Motor neuron (in vitro differentiated cells): ENCODE measurements around the gene KRT16. TPM values are rescaled to one million over a fixed set of nuclear protein-coding genes. Genes with fewer than 3 reads are reported as not detected.
"Not testable (repeated sequence)": the region's sequence is repeated elsewhere in the genome, so short reads cannot be mapped to it uniquely, and the experiment has no call there.

Experiments used
- ATAC-seq, 8 experiments: fragments of 200-7000 bp; cut with Tn5 transposase; replicated peaks in 6 of 8; 2 replicates each; pipeline ENCODE4 v1.8.0; 2021; ENCODE audit warnings: mild to moderate bottlenecking in 8 of 8, moderate library complexity in 8 of 8
- H3K27ac ChIP-seq, 2 donors: fragments of 250-450 bp; sonication (Bioruptor Pico); 2 replicates each; pipeline ENCODE4 v1.9.0; 2021; ENCODE audit warnings: antibody characterized with exemption in 2 of 2, mild to moderate bottlenecking in 2 of 2, moderate library complexity in 1 of 2
- H3K4me1 ChIP-seq, 2 donors: fragments of 250-450 bp; sonication (Bioruptor Pico); replicated peaks in 1 of 2; 2 replicates each; pipeline ENCODE4 v1.6.1; 2021; ENCODE audit warnings: antibody characterized with exemption in 2 of 2, mild to moderate bottlenecking in 2 of 2, moderate library complexity in 1 of 2
- H3K4me3 ChIP-seq, 5 donors: fragments of 250-450 bp; sonication (Bioruptor Pico); 2 replicates each; pipeline ENCODE4 v1.9.0; 2021; ENCODE audit warnings: antibody characterized with exemption in 5 of 5, mild to moderate bottlenecking in 5 of 5, moderate library complexity in 4 of 5
- WGBS, 10 experiments: fragments of 450-650 bp; shearing (Covaris generic); methylation state at CpG; one replicate each; pipeline ENCODE4 v1.0.0; 2022; 5-methylcytosine and 5-hydroxymethylcytosine counted together
- in situ Hi-C, 9 experiments: fragments of 400-800 bp; cut with MboI; loops; one replicate each; pipeline ENCODE4 v1.15.0; 2021; ENCODE audit warnings: low sequenced_read_pairs in 9 of 9, low pct_unique_long_range_greater_than_20kb in 2 of 9; ENCODE audit not compliant: unreplicated experiment in 9 of 9
- total RNA-seq, 8 experiments: library from RNA; unstranded; fragments of 300-600 nt; gene quantifications; 2 replicates each; pipeline versions ENCODE4 v1.2.3 to v1.2.4, GENCODE V29; 2022

KRT16 gene
- total RNA-seq, 8 experiments from 2014 or later, result 1.0 to 26.9 (median 4.5) TPM; not detected in 4

DNA sequence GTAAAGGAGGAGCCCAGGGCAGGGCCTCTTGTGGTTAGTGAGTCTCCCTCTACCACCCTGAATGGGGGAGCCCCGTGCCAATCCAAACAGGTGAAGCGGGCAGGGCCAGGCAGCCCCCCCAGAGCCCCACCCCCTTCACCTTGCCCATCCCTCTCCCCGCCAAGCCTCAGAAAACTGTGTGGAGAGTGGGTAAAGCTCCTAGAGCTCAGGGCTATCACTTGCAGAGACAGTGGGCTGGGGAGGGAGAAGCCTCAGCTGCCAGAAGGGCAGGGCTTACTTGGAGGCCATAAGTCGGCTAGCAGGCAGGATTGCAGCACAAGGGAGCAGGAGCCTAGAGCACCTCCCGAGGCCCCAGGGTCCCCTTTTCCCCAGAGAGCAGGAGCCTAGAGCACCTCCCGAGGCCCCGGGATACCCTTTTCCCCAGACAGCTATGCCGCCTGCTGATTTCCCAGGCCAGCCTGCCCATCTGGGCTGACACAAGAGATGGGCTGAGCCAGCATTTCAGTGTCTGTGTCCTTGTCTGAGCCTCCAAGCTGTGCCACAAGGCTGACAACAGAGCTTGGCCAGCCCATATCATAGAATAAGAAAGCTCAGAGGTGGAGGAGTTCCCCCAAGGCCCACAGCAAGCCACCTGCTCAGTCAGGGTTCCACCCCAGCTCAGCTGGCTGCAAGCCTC, 19.1 kb downstream of the KRT16 start:
- 20% methylated on average over 1 of the region's 8 CpGs; no CpG with 5 or more reads in 9 of the 10 experiments for WGBS, 10 experiments
- in situ Hi-C loops, result no loop called here
- Histone ChIP-seq H3K27ac (no peak overlapping the region), H3K4me1 (peaks cover 3 to 8% of the 10 kb centered on the region in 2 donors), H3K4me3 (no peak overlapping the region)
- peak in 4 of 8 experiments; percentile 39 to 77 (median 54) for ATAC-seq

DNA sequence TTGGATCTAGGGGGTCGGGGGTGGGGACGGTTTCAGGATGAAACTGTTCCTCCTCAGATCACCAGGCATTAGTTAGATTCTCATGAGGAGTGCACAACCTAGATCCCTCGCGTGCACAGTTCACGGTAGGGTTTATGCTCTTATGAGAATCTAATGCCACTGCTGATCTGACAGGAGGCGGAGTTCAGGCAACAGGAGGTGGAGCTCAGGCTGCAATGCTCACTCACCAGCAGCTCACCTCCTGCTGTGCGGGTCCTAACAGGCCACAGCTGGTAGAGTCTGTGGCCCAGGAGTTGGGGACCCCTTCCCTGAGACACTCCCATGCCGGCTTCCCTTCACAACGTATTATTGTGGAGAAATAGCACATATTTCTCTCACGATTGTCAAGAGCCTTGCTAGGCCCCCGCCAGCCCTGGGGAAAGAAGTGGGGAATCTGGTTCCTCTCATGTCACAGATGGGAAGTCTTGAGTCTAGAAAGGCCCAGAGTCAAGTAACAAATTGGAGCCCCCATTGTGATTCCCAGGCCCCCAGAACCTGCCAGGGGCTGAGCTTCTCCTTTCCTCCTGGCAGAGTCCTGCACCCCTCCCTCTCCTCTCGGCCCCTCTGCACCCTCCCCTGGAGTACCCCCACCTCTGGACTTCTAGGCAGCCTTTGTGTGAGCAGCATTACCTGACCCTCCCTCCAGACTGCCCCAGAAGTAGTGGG, 19.8 kb downstream of the KRT16 start:
- no peak overlapping the region for H3K27ac ChIP-seq
- peak in 3 of 8 experiments; percentile 38 to 72 (median 72) for ATAC-seq
- H3K4me1 ChIP-seq, result peaks cover 3 to 8% of the 10 kb centered on the region in 2 donors
- no peak overlapping the region for H3K4me3 ChIP-seq
- in situ Hi-C loops, result no loop called here
- 20 to 88% (median 65%) methylated on average over 1 to 7 of the region's 12 CpGs; no CpG with 5 or more reads in 4 of the 10 experiments for WGBS, 10 experiments

DNA sequence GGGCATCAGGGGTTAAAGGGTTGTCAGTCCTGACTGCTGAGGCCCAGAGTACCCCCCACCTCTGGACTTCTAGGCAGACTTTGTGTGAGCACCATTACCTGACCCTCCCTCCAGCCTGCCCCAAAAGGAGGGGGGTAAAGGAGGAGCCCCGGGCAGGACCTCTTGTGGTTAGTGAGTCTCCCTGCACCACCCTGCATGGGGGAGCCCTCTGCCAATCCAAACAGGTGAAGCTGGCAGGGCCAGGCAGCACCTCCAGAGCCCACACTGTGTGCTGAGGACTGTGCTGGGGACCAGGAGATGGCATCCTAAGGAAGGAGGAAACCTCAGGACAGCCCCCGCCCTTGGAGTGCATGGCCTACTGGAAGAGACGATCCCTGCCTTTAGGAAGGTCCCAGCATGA, 23.3 kb downstream of the KRT16 start:
- no peak for ATAC-seq
- no peak overlapping the region for H3K4me3 ChIP-seq
- H3K27ac ChIP-seq, result no peak overlapping the region
- H3K4me1 ChIP-seq, result peaks cover 3 to 8% of the 10 kb centered on the region in 2 donors
- WGBS, 10 experiments, result 57 to 59% methylated on average over 2 to 3 of the region's 3 CpGs; no CpG with 5 or more reads in 8 of the 10 experiments
- in situ Hi-C loops, result no loop called here

DNA sequence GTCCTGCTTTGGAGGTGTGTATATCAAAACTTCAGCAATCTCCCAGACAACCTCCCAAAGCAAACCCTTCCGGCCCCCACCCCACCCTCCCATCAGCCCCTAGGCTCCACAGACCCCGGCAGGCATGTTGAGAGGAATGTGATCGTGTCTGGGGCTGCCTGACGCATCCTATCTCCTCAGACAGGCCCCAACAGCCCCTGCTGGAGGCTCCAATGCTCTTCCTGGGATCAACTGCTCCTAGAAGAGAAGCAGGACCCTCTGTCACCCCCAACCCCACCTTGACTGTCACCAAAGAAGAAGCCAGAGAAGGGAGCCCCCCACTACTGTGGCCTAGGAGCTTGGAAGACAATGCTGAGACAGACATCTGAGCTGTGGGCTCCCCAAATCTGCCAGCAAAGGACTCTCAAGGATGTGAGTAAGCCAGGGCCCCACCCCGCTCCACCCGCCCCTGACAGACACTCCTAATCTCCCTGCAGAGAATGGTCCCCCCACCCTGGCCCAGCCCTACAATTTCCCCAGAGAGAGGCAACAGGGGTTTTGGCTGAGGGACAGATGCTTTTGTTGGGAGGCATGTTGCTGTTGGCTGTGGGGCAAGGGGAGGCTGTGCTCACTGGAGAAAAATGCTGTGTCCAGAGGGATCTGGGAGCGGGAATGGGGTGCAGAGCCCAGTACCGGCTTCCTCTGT, 24.3 kb downstream of the KRT16 start:
- in situ Hi-C loops, result no loop called here
- H3K4me3 ChIP-seq, result no peak overlapping the region
- peak in 2 of 8 experiments; percentile 38 to 45 for ATAC-seq
- H3K4me1 ChIP-seq, result peaks cover 3 to 8% of the 10 kb centered on the region in 2 donors
- WGBS, 10 experiments, result no CpG with 5 or more reads among the region's 8 CpGs
- H3K27ac ChIP-seq, result no peak overlapping the region

DNA sequence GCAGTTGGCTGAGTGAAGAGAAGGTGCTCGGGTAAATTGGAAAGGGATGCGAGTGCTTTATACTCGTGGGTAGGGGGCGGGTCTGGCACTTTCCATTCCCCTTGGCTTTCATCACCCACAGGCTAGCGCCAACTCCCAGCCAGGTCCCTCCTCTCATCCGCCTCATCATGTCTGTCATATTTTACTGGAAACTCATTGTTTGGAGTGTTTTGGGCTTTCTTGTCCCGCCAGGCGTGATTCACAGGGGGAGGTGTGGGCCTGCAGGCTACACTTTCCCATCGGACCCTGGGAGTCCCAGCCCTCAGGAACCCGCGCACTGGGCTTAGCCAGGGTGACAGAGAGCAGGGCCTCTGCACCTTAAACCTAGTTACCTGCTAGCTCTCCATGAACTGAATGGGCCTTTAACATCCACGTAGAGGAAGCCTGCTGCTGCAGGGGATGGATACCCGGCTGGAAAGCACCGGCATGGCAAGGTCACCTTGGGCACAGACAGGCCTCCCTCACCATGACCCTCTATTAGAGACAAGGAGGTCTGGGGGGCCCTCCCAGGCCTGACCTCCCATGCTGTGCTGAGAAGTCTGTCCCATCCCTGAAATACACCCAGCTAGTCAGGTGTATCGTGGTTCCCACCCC, 25.6 kb downstream of the KRT16 start, which contains the start of gene KRT14:
TSS of gene KRT14 (minus strand) at position 33 of the 633 bp plus-strand sequence. CDS start 61 bp downstream, outside the sequence.
- ATAC-seq, result no peak
- in situ Hi-C loops, result no loop called here
- WGBS, 10 experiments, result 58 to 92% (median 80%) methylated on average over 1 to 5 of the region's 15 CpGs; no CpG with 5 or more reads in 3 of the 10 experiments

DNA sequence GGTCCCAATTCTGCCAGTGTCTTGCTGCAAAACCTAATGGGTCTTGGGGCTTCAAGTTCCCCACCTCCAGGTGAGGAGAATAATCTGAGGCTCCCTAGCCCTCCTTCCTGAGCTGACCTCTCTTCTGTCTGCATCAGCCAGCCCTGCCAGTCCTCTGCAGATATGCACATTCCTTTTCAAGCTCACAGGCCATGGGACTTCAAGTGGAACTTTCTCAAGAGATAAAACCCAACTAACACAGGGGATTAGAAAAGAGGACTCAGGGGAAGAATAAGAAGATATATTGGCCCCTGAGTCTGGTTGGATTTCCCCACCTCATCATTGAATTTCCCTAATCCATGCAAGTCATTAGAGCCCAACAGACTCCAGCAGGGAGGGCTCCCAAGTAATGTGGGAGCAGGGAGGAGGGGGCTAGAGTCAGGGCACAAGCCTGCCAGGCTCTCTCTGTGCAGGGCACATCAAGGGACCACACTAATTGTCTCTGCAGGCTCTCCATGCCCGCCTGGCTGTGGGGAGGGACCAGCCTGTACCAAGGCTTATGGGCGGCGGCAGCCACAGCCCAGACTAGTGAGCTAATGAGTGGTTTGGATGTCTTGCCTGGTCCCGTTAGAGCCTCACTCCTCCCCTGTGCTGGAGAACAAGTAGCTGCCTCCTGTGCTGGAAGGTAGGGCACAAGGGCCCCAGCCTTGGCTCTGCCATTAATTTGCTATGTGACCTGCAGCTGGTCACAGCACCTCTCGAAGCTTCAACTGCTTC, 27.1 kb downstream of the KRT16 start:
- Histone ChIP-seq H3K4me1 (no peaks in the 10 kb centered on the region), H3K4me3 (no peak overlapping the region), H3K27ac (no peak overlapping the region)
- WGBS, 10 experiments, result 65 to 100% (median 100%) methylated on average over 1 to 2 of the region's 5 CpGs; no CpG with 5 or more reads in 7 of the 10 experiments
- ATAC-seq, result peak in 3 of 8 experiments; percentile 59 to 64 (median 60)
- in situ Hi-C loops, result no loop called here

More for the DNA sequence above, 25.6 kb downstream of the KRT16 start, which contains the start of gene KRT14:
- H3K4me1 ChIP-seq, result no peaks in the 10 kb centered on the region
- H3K4me3 ChIP-seq, result no peak within 1 kb of the TSS
- H3K27ac ChIP-seq, result no peak within 1 kb of the TSS

DNA sequence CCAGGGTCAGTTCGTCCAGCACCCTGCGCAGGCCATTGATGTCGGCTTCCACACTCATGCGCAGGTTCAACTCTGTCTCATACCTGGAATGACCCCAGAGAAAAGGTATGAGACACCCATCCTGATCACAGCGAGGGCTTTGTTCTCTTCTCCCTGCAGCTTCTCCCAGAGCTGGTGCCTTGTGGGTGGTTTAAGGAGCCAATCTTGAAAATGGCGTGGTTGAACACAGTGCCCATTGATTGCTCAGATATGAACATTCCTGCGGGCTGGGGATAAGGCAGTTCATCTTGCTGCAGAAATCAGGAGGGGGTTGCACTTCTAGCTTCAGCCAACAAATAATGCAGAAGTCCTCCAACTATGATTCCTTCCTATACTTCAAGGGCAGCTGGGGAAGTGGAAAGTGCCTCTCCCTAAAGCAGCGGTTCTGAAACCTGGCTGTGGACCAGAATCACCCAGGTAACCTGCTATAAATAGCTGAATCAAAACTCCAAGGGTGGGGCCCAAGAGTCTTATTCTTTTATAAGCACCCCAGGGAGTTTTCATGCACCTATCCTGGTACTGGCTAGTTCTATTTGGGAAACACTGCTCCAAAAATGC, 28.1 kb downstream of the KRT16 start:
- in situ Hi-C loops, result not testable (repeated sequence)

DNA sequence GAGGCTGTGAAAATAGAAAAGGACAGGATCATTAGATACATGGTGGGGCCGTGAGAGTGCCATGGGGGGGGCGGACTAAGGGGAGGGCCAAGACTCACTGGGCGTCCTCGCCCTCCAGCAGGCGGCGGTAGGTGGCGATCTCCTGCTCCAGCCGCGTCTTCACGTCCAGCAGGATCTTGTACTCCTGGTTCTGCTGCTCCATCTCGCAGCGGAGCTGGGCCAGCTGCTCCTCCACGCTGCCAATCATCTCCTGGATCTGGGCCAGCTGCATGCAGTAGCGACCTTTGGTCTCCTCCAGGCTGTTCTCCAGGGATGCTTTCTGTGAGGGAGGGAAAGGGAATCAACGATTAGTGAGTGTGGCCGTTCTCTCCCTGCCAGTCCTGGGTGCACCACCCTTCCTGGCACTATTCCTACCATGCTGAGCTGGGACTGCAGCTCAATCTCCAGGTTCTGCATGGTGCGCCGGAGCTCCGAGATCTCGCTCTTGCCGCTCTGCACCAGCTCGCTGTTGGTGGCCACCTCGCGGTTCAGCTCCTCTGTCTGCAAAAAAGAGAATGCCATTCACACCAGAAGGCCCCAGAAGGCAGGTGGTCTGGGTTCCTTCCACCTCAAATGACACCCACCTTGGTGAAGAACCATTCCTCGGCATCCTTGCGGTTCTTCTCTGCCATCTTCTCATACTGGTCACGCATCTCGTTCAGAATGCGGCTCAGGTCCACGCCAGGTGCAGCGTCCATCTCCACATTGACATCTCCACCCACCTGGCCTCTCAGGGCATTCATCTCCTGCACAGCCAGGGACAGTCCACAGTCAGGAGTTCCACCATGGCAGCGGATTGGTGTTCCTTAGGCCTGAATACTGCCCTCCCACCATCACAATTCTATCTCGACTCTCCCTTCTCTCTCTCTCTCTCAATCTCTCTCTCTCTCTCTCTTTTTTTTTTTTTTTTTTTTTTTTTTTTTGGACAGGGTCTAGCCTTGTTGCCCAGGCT, 29.1 kb downstream of the KRT16 start:
- in situ Hi-C loops, result no loop called here
- no peak overlapping the region for H3K4me3 ChIP-seq
- 47 to 98% (median 80%) methylated on average over 2 to 14 of the region's 33 CpGs; no CpG with 5 or more reads in 1 of the 10 experiments for WGBS, 10 experiments
- no peak overlapping the region for H3K27ac ChIP-seq
- ATAC-seq, result no peak
- H3K4me1 ChIP-seq, result peaks cover 0 to 6% of the 10 kb centered on the region in 2 donors

More for the DNA sequence above, 28.1 kb downstream of the KRT16 start:
- 14 to 89% (median 80%) methylated on average over 1 to 7 of the region's 8 CpGs; no CpG with 5 or more reads in 1 of the 10 experiments for WGBS, 10 experiments
- H3K4me1 ChIP-seq, H3K4me3 ChIP-seq, H3K27ac ChIP-seq, ATAC-seq: not testable (repeated sequence)

DNA sequence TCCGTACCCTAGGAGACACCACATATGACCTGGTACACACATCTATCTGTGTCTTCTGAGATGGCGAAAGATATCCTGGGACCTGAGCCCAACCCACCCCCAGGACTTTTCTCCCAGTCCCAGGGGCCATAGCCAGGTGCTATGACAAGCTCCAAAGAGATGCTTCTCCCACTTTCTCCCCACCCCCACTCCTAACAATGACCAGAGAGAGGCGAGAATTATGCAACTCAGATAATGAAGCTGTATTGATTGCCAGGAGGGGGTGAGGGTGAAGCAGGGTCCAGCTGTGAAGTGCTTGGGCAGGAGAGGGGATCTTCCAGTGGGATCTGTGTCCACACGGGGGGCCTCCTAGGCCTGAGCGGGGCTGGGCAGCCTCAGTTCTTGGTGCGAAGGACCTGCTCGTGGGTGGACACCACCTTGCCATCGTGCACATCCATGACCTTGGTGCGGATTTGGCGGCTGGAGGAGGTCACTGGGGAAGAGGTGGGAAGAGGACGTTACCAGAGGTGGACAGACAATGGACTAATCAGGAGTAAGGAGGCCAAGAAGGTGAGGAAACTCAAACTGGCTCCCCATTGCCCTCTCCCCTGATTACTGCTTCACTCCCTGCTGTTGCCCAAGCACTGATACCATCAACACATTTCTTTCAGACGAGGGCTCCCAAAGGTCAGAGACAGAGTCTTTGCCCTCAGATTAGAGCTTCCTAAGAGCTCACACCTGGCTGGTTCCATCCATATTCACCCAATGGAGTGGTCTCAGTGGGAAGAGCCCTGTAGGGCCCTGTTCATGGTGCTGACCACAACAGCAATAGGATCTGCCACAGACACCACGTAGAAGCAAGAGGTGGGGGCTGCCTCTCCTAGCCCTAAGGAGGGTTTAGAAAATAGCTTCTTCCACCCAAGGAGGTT, 30.3 kb downstream of the KRT16 start:
- H3K4me3 ChIP-seq, H3K27ac ChIP-seq, H3K4me1 ChIP-seq, ATAC-seq, in situ Hi-C loops: not testable (repeated sequence)
- 30 to 100% (median 65%) methylated on average over 1 to 2 of the region's 13 CpGs; no CpG with 5 or more reads in 4 of the 10 experiments for WGBS, 10 experiments

DNA sequence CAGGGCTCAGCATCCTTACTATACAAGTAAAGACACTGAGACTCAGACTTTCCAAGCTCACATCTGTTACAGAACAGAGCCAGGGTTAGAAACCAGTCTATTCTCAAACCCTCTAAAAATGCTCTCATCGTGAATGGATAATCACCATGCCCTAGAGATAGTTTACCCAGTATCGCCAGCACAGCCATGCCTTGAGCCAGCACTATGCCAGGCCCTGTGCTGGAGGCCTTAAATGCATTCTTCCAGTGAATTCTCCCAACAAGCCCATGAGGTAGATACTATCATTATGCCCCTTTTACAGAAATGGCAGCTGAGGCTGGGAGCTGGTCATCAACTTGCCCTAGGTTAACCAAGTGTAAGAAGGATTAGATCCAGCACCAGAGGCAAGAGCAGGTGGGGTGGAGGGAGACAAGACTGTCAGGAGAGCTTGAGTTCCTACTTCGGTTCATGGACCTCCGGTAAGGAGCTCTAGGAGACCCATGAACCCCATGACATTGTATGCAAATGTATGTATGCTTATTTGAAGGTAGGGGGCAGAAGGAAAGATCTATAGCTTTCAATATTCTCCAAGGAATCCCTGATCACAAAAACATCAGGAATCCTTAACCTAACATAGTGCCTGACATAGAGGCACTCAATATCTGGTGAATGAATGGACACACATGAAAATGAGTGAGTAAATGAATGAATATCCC, 31.1 kb downstream of the KRT16 start:
- Histone ChIP-seq H3K4me3 (no peak overlapping the region), H3K27ac (no peak overlapping the region), H3K4me1 (peaks cover 0 to 6% of the 10 kb centered on the region in 2 donors)
- in situ Hi-C loops, result no loop called here
- ATAC-seq, result no peak
- WGBS, 10 experiments, result 40 to 100% (median 94%) methylated on average over 1 to 4 of the region's 4 CpGs; no CpG with 5 or more reads in 6 of the 10 experiments
